Astrocyte of the hippocampus (primary cell): ENCODE results near the gene ZMIZ2.
"Not testable (repeated sequence)": the region's sequence is repeated elsewhere in the genome, so short reads cannot be mapped to it uniquely, and the experiment has no call there.

Source experiments
- DNase-seq: peaks from one replicate; pipeline ENCODE4 v3.0.0; 2011; ENCODE audit warnings: low read depth, low spot score

Gene ZMIZ2

GRCh38 chr7:44748045-44748947, at the start of gene ZMIZ2:
Gene ZMIZ2, plus strand, starts transcription at chr7:44748847. Its CDS starts 7,403 bp downstream, at chr7:44756250.
- DNase-seq: peak; percentile 96

GRCh38 chr7:44699598-44699997, 49.0 kb upstream of the ZMIZ2 start:
- not testable (repeated sequence) for DNase-seq

GRCh38 chr7:44700322-44700721, 48.3 kb upstream of the ZMIZ2 start:
- DNase-seq: no peak

- not testable (repeated sequence) for DNase-seq
Observed at GRCh38 chr7:44703391-44703790, 45.3 kb upstream of the ZMIZ2 start.

- DNase-seq: no peak
Observed at GRCh38 chr7:44703921-44704320, 44.7 kb upstream of the ZMIZ2 start.

- no peak for DNase-seq
Observed at GRCh38 chr7:44705434-44705833, 43.2 kb upstream of the ZMIZ2 start.

- DNase-seq: no peak
Observed at GRCh38 chr7:44706788-44707557, 41.7 kb upstream of the ZMIZ2 start.

- DNase-seq: no peak
Observed at GRCh38 chr7:44707558-44708230, 41.0 kb upstream of the ZMIZ2 start.

GRCh38 chr7:44709011-44709915, 39.4 kb upstream of the ZMIZ2 start:
- no peak for DNase-seq

GRCh38 chr7:44709945-44710596, 38.6 kb upstream of the ZMIZ2 start:
- DNase-seq: no peak

GRCh38 chr7:44711528-44711927, 37.1 kb upstream of the ZMIZ2 start:
- DNase-seq: no peak

- DNase-seq: no peak
Observed at GRCh38 chr7:44712012-44712411, 36.6 kb upstream of the ZMIZ2 start.

GRCh38 chr7:44713141-44713540, 35.5 kb upstream of the ZMIZ2 start:
- DNase-seq: no peak

GRCh38 chr7:44713680-44714335, 34.8 kb upstream of the ZMIZ2 start:
- DNase-seq: no peak

GRCh38 chr7:44716205-44716604, 32.4 kb upstream of the ZMIZ2 start:
- no peak for DNase-seq

- no peak for DNase-seq
Observed at GRCh38 chr7:44720301-44720700, 28.3 kb upstream of the ZMIZ2 start.

GRCh38 chr7:44724276-44724675, 24.4 kb upstream of the ZMIZ2 start:
- DNase-seq: no peak

- not testable (repeated sequence) for DNase-seq
Observed at GRCh38 chr7:44726250-44726649, 22.4 kb upstream of the ZMIZ2 start.

- peak; percentile 71 for DNase-seq
Observed at GRCh38 chr7:44727158-44727936, 21.3 kb upstream of the ZMIZ2 start.
